H1 (cell line): ENCODE results near the gene INTS6. TPM values are rescaled to one million over a fixed set of nuclear protein-coding genes. Genes with fewer than 3 reads are reported as not detected.

ENCODE experiments used
- CTCF ChIA-PET: fragments of 300-600 bp; sonication (Branson Sonifier 250); formaldehyde crosslinking; loops from one replicate; lab custom pipeline; 2021; ENCODE audit not compliant: partially characterized antibody; lab: Charles Lee
- POLR2A ChIA-PET: fragments of 300-600 bp; sonication (Branson Sonifier 250); formaldehyde crosslinking; loops from one replicate; lab custom pipeline; 2021; ENCODE audit warnings: inconsistent platforms; ENCODE audit not compliant: partially characterized antibody; lab: Charles Lee
- DNase-seq, 2 experiments: peaks; one replicate each; pipeline versions ENCODE4 v3.0.0 to v3.0.0-alpha.2; 2010 to 2022; ENCODE audit warnings: low spot score in 2 of 2, low read depth in 1 of 2, mixed read lengths in 1 of 2
- FAIRE-seq: peaks from 2 replicates; lab custom pipeline; 2011; peaks lifted over from hg19 to GRCh38; lab: Jason Lieb, UNC
- H2AFZ ChIP-seq: 2 replicates; pipeline ENCODE4 v1.8.1; 2012; ENCODE audit warnings: low read length, inconsistent platforms
- H2AK5ac ChIP-seq: 2 replicates; pipeline ENCODE4 v1.6.1; 2013; ENCODE audit warnings: low read depth, low read length
- H2BK120ac ChIP-seq: replicated peaks from 2 replicates; pipeline ENCODE3; 2013; ENCODE audit warnings: low read depth, low read length, inconsistent platforms
- H2BK12ac ChIP-seq: 2 replicates; pipeline ENCODE4 v1.6.1; 2013; ENCODE audit warnings: low read depth, low read length
- H2BK15ac ChIP-seq: 2 replicates; pipeline ENCODE4 v1.6.1; 2013; ENCODE audit warnings: low read length
- H2BK20ac ChIP-seq: 2 replicates; pipeline ENCODE4 v1.6.1; 2013; ENCODE audit warnings: low read length
- H2BK5ac ChIP-seq: 2 replicates; pipeline ENCODE4 v1.6.1; 2013; ENCODE audit warnings: low read depth, low read length
- H3K14ac ChIP-seq: 2 replicates; pipeline ENCODE4 v1.6.1; 2013; ENCODE audit warnings: inconsistent platforms; ENCODE audit not compliant: insufficient read length
- H3K18ac ChIP-seq: 2 replicates; pipeline ENCODE4 v1.6.1; 2013; ENCODE audit warnings: low read length; ENCODE audit errors: extremely low read depth
- H3K23ac ChIP-seq: 2 replicates; pipeline ENCODE4 v1.6.1; 2013; ENCODE audit warnings: inconsistent platforms; ENCODE audit not compliant: insufficient read length
- H3K23me2 ChIP-seq: 2 replicates; pipeline ENCODE4 v1.6.1; 2013; ENCODE audit warnings: low read depth, low read length
- H3K27ac ChIP-seq: 2 replicates; pipeline ENCODE4 v1.6.1; 2011; ENCODE audit warnings: low read depth, low read length, inconsistent platforms
- H3K27me3 ChIP-seq, 4 experiments: replicated peaks in 1 of 4; 1 replicate in 1 of 4; 2 replicates in 3 of 4; pipeline versions ENCODE4 v1.6.1 to v1.8.1; 2011 to 2013; ENCODE audit warnings: low read length in 3 of 4, mild to moderate bottlenecking in 3 of 4, inconsistent platforms in 2 of 4, mixed read lengths in 2 of 4, moderate library complexity in 1 of 4; ENCODE audit not compliant: control insufficient read depth in 3 of 4, insufficient read depth in 3 of 4; ENCODE audit errors: extremely low read depth in 1 of 4
- H3K36me3 ChIP-seq, 4 experiments: 2 replicates each; pipeline versions ENCODE4 v1.6.1 to v1.8.1; 2011 to 2013; ENCODE audit warnings: mild to moderate bottlenecking in 4 of 4, low read length in 3 of 4, moderate library complexity in 2 of 4, control low read depth in 1 of 4, inconsistent platforms in 1 of 4; ENCODE audit not compliant: insufficient read depth in 4 of 4, control insufficient read depth in 2 of 4
- H3K4ac ChIP-seq: replicated peaks from 2 replicates; pipeline ENCODE3; 2013; ENCODE audit warnings: low read length, low read depth, mixed read lengths, inconsistent platforms; ENCODE audit not compliant: insufficient read length
- H3K4me1 ChIP-seq, 4 experiments: replicated peaks in 1 of 4; 1 replicate in 1 of 4; 2 replicates in 3 of 4; pipeline versions ENCODE4 v1.6.1 to v1.8.1; 2011 to 2013; ENCODE audit warnings: low read length in 3 of 4, inconsistent platforms in 2 of 4, mixed read lengths in 1 of 4; ENCODE audit not compliant: insufficient read depth in 4 of 4, control insufficient read depth in 3 of 4
- H3K4me2 ChIP-seq, 2 experiments: 2 replicates each; pipeline versions ENCODE4 v1.6.1 to v1.8.1; 2011 to 2013; ENCODE audit warnings: low read depth in 2 of 2, low read length in 2 of 2, control low read depth in 1 of 2, inconsistent platforms in 1 of 2, mild to moderate bottlenecking in 1 of 2; ENCODE audit not compliant: insufficient read depth in 1 of 2
- H3K4me3 ChIP-seq, 4 experiments: fragments of 200-600, 300-600 bp in 1 of 4; sonication (generic), shearing (Covaris generic), sonication (Bioruptor Twin) in 1 of 4; 2 replicates each; pipeline versions ENCODE4 v1.5.1 to v1.8.1; 2011 to 2016; ENCODE audit warnings: low read length in 4 of 4, low read depth in 3 of 4, control low read depth in 2 of 4, inconsistent platforms in 2 of 4, mild to moderate bottlenecking in 2 of 4, mixed read lengths in 1 of 4, moderate library complexity in 1 of 4; ENCODE audit not compliant: insufficient read depth in 2 of 4; ENCODE audit errors: extremely low read depth in 1 of 4
- H3K56ac ChIP-seq: replicated peaks from 2 replicates; pipeline ENCODE3; 2013; ENCODE audit warnings: low read depth, mild to moderate bottlenecking, mixed read lengths, low read length, inconsistent platforms; ENCODE audit not compliant: insufficient read length
- H3K79me1 ChIP-seq: 2 replicates; pipeline ENCODE4 v1.6.1; 2013; ENCODE audit warnings: low read depth, low read length, control low read depth
- H3K79me2 ChIP-seq, 2 experiments: 2 replicates each; pipeline versions ENCODE4 v1.6.1 to v1.8.1; 2012 to 2013; ENCODE audit warnings: low read length in 2 of 2, mild to moderate bottlenecking in 2 of 2, inconsistent platforms in 1 of 2; ENCODE audit not compliant: insufficient read depth in 2 of 2, control insufficient read depth in 1 of 2
- H3K9ac ChIP-seq, 4 experiments: replicated peaks in 1 of 4; 1 replicate in 1 of 4; 2 replicates in 3 of 4; pipeline versions ENCODE4 v1.6.1 to v1.8.1; 2011 to 2013; ENCODE audit warnings: low read depth in 3 of 4, low read length in 3 of 4, control low read depth in 2 of 4, mild to moderate bottlenecking in 2 of 4, moderate library complexity in 2 of 4, inconsistent platforms in 1 of 4; ENCODE audit errors: extremely low read depth in 1 of 4
- H3K9me3 ChIP-seq, 2 experiments: 2 replicates each; pipeline versions ENCODE4 v1.6.1 to v1.8.1; 2012 to 2013; ENCODE audit warnings: mild to moderate bottlenecking in 2 of 2, moderate library complexity in 2 of 2, control low read depth in 1 of 2, inconsistent platforms in 1 of 2, low read depth in 1 of 2, low read length in 1 of 2, mixed read lengths in 1 of 2; ENCODE audit not compliant: insufficient read depth in 2 of 2
- H4K20me1 ChIP-seq, 2 experiments: replicated peaks in 1 of 2; 2 replicates each; pipeline versions ENCODE3 to v1.8.1; 2011 to 2013; ENCODE audit warnings: inconsistent platforms in 2 of 2, low read length in 2 of 2, mild to moderate bottlenecking in 1 of 2; ENCODE audit not compliant: insufficient read depth in 2 of 2, control insufficient read depth in 1 of 2
- H4K5ac ChIP-seq: 2 replicates; pipeline ENCODE4 v1.6.1; 2013; ENCODE audit warnings: low read length, low read depth, mixed read lengths, inconsistent platforms; ENCODE audit not compliant: insufficient read length
- H4K8ac ChIP-seq: 2 replicates; pipeline ENCODE4 v1.8.0; 2013; ENCODE audit warnings: mild to moderate bottlenecking, moderate library complexity, low read length, inconsistent platforms; ENCODE audit not compliant: insufficient read depth; ENCODE audit errors: extremely low read depth
- H4K91ac ChIP-seq: replicated peaks from 2 replicates; pipeline ENCODE3; 2013; ENCODE audit warnings: low read length, mixed read lengths, inconsistent platforms; ENCODE audit not compliant: insufficient read length
- BRCA1 ChIP-seq: IDR thresholded peaks from 2 replicates; pipeline ENCODE4 v1.6.1; 2012; ENCODE audit warnings: low read depth, low read length, improper control_type of control experiment
- CBX8 ChIP-seq: fragments of 300-800, 300-1000 bp; sonication (generic); IDR thresholded peaks from 2 replicates; pipeline ENCODE4 v1.7.1; 2016; ENCODE audit warnings: low read depth, low read length, borderline replicate concordance
- CEBPB ChIP-seq: IDR thresholded peaks from 2 replicates; pipeline ENCODE4 v1.6.1; 2012; ENCODE audit warnings: low read depth, low read length
- CTBP2 ChIP-seq: IDR thresholded peaks from 2 replicates; pipeline ENCODE4 v1.7.0; 2011; ENCODE audit warnings: borderline replicate concordance, mild to moderate bottlenecking, moderate library complexity, mixed read lengths, low read length; ENCODE audit not compliant: insufficient read depth, insufficient read length
- EZH2 ChIP-seq: fragments of 200-600 bp; sonication (generic); IDR thresholded peaks from 2 replicates; pipeline ENCODE4 v1.7.1; 2012; ENCODE audit warnings: low read depth, mild to moderate bottlenecking, moderate library complexity, low read length, inconsistent platforms; ENCODE audit not compliant: severe bottlenecking
- KDM4A ChIP-seq: IDR thresholded peaks from one replicate; pipeline ENCODE4 v1.7.1; 2012; ENCODE audit warnings: low read depth, mild to moderate bottlenecking, moderate library complexity, low read length, inconsistent platforms; ENCODE audit not compliant: severe bottlenecking
- MAFK ChIP-seq: IDR thresholded peaks from 2 replicates; pipeline ENCODE4 v1.6.1; 2012; ENCODE audit warnings: low read depth, mild to moderate bottlenecking, improper control_type of control experiment, low read length
- RAD21 ChIP-seq, 2 experiments: IDR thresholded peaks in 1 of 2; conservative IDR thresholded peaks in 1 of 2; 2 replicates each; pipeline ENCODE4 v1.6.1; 2011; ENCODE audit warnings: low read depth in 2 of 2, low read length in 2 of 2, improper control_type of control experiment in 1 of 2, inconsistent platforms in 1 of 2, mild to moderate bottlenecking in 1 of 2, moderate library complexity in 1 of 2
- SIRT6 ChIP-seq: IDR thresholded peaks from one replicate; pipeline ENCODE4 v1.7.1; 2012; ENCODE audit warnings: low read length, inconsistent platforms
- SP1 ChIP-seq: IDR thresholded peaks from 2 replicates; pipeline ENCODE4 v1.6.1; 2011; ENCODE audit warnings: low read depth, low read length
- TAF1 ChIP-seq: IDR thresholded peaks from 2 replicates; pipeline ENCODE4 v1.6.1; 2011; ENCODE audit warnings: mild to moderate bottlenecking, low read depth, low read length
- ZNF274 ChIP-seq: IDR thresholded peaks from 2 replicates; pipeline ENCODE4 v1.7.0; 2012; ENCODE audit warnings: low read length, borderline replicate concordance; ENCODE audit errors: extremely low read depth
- WGBS, 2 experiments: shearing (Covaris generic) in 1 of 2; methylation state at CpG; one replicate each; pipeline versions ENCODE4 v1.1.6 to v1.1.7; 2013 to 2015; ENCODE audit warnings: low lambda C conversion rate in 2 of 2, mixed read lengths in 2 of 2, inconsistent platforms in 1 of 2, low coverage in 1 of 2, missing lambda C conversion rate in 1 of 2; ENCODE audit not compliant: insufficient replicate concordance in 2 of 2, insufficient coverage in 1 of 2, insufficient read length in 1 of 2; ENCODE audit errors: extremely low coverage in 1 of 2, missing lambda C conversion rate in 1 of 2; 5-methylcytosine and 5-hydroxymethylcytosine counted together
- polyA plus RNA-seq, 7 experiments: library from polyadenylated mRNA; depleted of rRNA in 3 of 7; stranded (reverse) in 5 of 7; unstranded in 2 of 7; fragments of >200 nt in 5 of 7; fragments of 200-250 nt in 2 of 7; gene quantifications; 1 replicate in 5 of 7; 2 replicates in 1 of 7; 4 replicates in 1 of 7; pipeline versions ENCODE4 v1.2.1 to v1.2.3, GENCODE V29; 2011 to 2013; ENCODE audit warnings: missing spikeins in 2 of 7, mixed read lengths in 2 of 7
- total RNA-seq: library from RNA; stranded (reverse); fragmentation: NEBNext Ultra II Directional; extraction: Animal tissue kit (Norgen Biotek cat#: 25700); gene quantifications from 2 replicates; pipeline ENCODE4 v1.2.1, GENCODE V29; 2021
- TF ChIP-seq, protein P1 (sequence below): IDR thresholded peaks from 2 replicates; pipeline ENCODE4 v1.6.1; 2012; ENCODE audit warnings: inconsistent platforms

The INTS6 gene
- total and polyA plus RNA-seq, 2 of the 8 experiments (the other 6 are each of a cell fraction or from before 2014, with no cell fraction given), result 12.6 to 42.8 TPM

DNA sequence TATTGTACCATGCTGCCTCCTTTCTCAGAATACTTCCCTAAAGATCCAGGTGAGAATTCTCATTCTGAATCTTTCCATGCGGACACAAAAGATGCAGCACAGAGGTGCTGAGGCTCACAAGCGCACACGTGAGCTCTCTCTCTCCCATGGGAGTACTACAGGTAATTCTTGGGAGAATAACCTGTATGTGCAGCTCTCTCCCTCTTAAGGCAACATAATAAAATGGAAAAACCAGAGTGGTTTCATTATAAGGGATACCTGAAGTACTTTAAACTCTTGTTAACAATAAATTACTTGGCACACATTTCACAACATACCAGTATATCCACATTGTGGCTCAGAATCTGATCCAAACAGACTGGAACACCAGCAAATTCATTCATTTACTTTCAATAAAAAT lies 40.4 kb downstream of the INTS6 start:
- Histone ChIP-seq H3K4ac (no peak overlapping the region), H3K23me2 (no peaks in the 10 kb centered on the region; the same call in 1 of the 2 replicates), H4K20me1 (peaks cover 0 to 2% of the 10 kb centered on the region in 2 experiments), H2BK5ac (no peak overlapping the region), H3K79me2 (peaks cover 0 to 85% of the 10 kb centered on the region in 2 experiments; a peak in 2 of 4 replicates), H2BK120ac (no peak overlapping the region), H3K9me3 (peaks cover 13 to 15% of the 10 kb centered on the region in 2 experiments; a peak in 3 of 4 replicates), H2BK12ac (no peak overlapping the region), H2BK20ac (no peak overlapping the region), H3K27me3 (no peaks in the 10 kb centered on the region), H3K4me3 (no peak overlapping the region), H3K79me1 (0 out of 2 replicates have a peak, but pooled peaks cover 3% of the 10 kb centered on the region), H3K9ac (no peak overlapping the region), H3K18ac (no peak overlapping the region), H2AK5ac (no peak overlapping the region), H2AFZ (no peak overlapping the region), H3K36me3 (peaks cover 0 to 31% (median 11%) of the 10 kb centered on the region in 4 experiments; a peak in 4 of 8 replicates), H3K4me1 (0 out of 7 replicates have a peak, but pooled peaks cover 0 to 5% (median 0%) of the 10 kb centered on the region in 4 experiments), H3K27ac (no peak overlapping the region), H3K23ac (no peak overlapping the region), H2BK15ac (no peak overlapping the region), H3K14ac (no peak overlapping the region), H3K4me2 (no peak overlapping the region), H3K56ac (no peak overlapping the region), H4K91ac (no peak overlapping the region), H4K5ac (no peak overlapping the region), H4K8ac (no peak overlapping the region)
- CTCF ChIA-PET, result no interaction called here
- no peak for DNase-seq
- WGBS, 2 experiments, result 91% methylated on average over 3 of the region's 3 CpGs; no CpG with 5 or more reads in 1 of the 2 experiments
- POLR2A ChIA-PET, result no interaction called here
- no peak for FAIRE-seq
- no peak for TF ChIP-seq SIRT6
- TF ChIP-seq MAFK, result no peak
- TF ChIP-seq ZNF274, result no peak
- no peak for TF ChIP-seq CEBPB
- no peak for TF ChIP-seq SP1
- TF ChIP-seq, protein P1, sequence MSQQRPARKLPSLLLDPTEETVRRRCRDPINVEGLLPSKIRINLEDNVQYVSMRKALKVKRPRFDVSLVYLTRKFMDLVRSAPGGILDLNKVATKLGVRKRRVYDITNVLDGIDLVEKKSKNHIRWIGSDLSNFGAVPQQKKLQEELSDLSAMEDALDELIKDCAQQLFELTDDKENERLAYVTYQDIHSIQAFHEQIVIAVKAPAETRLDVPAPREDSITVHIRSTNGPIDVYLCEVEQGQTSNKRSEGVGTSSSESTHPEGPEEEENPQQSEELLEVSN, result no peak
- TF ChIP-seq CBX8, result no peak
- no peak for TF ChIP-seq EZH2
- TF ChIP-seq KDM4A, result no peak
- no peak for TF ChIP-seq BRCA1
- no peak for TF ChIP-seq TAF1
- no peak for TF ChIP-seq RAD21 (IDR thresholded peaks at IDR 0.05 in 1 of 2, conservative IDR thresholded peaks at IDR 0.05 in 1 of 2; ENCODE audit: low read depth in 2 of 2, low read length in 2 of 2)
- TF ChIP-seq CTBP2, result no peak
